A549 (cell line): ENCODE data around the gene CARNS1.

Experiments used
- POLR2A ChIP-seq: IDR thresholded peaks from 2 replicates; pipeline ENCODE4 v1.6.1; 2012; ENCODE audit warnings: mild to moderate bottlenecking, low read length
- TF ChIP-seq, protein P1 (sequence below): fragments of >200 bp; sonication (Bioruptor Twin); formaldehyde crosslinking; IDR thresholded peaks from 3 replicates; pipeline ENCODE4 v1.5.1; 2016

DNA sequence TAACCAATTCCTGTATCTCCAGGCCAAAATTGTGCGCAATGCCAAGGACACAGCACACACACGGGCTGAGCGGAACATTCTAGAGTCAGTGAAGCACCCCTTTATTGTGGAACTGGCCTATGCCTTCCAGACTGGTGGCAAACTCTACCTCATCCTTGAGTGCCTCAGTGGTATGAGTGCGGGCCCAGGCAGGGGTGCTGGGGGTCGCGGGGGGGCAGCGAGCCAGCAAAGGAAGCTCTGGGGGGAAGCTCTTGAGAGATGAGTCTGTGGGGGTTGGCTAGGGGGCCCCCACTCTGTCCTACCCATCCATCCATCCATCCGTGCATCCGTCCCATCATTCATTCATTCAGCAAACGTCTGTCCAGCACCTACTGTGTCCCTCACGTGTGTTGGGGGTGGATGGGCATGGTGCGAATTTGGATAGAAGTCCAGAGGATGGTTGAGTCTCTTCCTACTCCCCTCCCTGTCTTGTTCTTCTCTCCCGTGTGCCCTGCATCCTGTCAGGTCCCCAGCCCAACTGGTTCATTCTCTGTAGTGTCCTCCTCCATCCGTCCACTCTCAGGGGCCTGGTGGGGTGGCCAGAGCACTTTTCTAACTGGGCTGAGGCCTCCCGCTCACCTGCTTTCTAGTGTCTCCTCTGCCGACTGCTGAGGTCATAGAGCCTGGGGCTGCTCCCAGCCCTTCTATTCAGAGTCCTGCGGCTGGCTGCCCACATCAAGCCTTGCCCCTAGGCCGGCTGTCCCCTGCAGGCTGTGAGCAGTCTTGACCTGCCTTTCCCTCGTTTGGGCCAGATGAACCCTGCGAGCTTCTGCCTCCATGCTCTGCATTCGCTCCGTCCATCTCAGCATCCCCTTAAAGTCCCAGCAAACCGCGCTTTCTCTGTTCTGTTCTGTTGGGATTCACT is 16.1 kb downstream of the CARNS1 start:
- TF ChIP-seq, protein P1, sequence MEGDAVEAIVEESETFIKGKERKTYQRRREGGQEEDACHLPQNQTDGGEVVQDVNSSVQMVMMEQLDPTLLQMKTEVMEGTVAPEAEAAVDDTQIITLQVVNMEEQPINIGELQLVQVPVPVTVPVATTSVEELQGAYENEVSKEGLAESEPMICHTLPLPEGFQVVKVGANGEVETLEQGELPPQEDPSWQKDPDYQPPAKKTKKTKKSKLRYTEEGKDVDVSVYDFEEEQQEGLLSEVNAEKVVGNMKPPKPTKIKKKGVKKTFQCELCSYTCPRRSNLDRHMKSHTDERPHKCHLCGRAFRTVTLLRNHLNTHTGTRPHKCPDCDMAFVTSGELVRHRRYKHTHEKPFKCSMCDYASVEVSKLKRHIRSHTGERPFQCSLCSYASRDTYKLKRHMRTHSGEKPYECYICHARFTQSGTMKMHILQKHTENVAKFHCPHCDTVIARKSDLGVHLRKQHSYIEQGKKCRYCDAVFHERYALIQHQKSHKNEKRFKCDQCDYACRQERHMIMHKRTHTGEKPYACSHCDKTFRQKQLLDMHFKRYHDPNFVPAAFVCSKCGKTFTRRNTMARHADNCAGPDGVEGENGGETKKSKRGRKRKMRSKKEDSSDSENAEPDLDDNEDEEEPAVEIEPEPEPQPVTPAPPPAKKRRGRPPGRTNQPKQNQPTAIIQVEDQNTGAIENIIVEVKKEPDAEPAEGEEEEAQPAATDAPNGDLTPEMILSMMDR, result no peak
- TF ChIP-seq POLR2A, result no peak
